Body of pancreas (tissue), 4 donors: Measurements from ENCODE around the gene GP2. TPM values are rescaled to one million over a fixed set of nuclear protein-coding genes. Genes with fewer than 3 reads are reported as not detected.

ENCODE experiments used
- ATAC-seq: fragments of 150-250 bp; one replicate; pipeline ENCODE4 v1.9.1; 2016
- DNase-seq, 4 donors: peaks; one replicate each; pipeline ENCODE4 v3.0.0-alpha.2; 2019
- H3K27ac ChIP-seq, 4 donors: fragments of 200-600 bp; sonication (generic); 1 replicate in 3 of 4; 2 replicates in 1 of 4; pipeline versions ENCODE4 v1.5.1 to v1.6.1; 2016 to 2019; ENCODE audit warnings: mild to moderate bottlenecking in 1 of 4, mixed read lengths in 1 of 4, moderate library complexity in 1 of 4
- H3K27me3 ChIP-seq, 2 donors: fragments of 200-600 bp; sonication (generic); one replicate each; pipeline ENCODE4 v1.6.0; 2016; ENCODE audit warnings: mild to moderate bottlenecking in 1 of 2
- H3K36me3 ChIP-seq, 2 donors: fragments of 200-600 bp; sonication (generic); replicated peaks in 1 of 2; 2 replicates each; pipeline ENCODE4 v1.5.1; 2016; ENCODE audit warnings: low read depth in 2 of 2; ENCODE audit not compliant: insufficient read depth in 1 of 2
- H3K4me1 ChIP-seq: fragments of 200-600 bp; sonication (generic); one replicate; pipeline ENCODE4 v1.6.0; 2016
- H3K4me3 ChIP-seq, 2 donors: fragments of 200-600 bp; sonication (generic); 1 replicate in 1 of 2; 2 replicates in 1 of 2; pipeline ENCODE4 v1.5.1; 2016 to 2019
- H3K9me3 ChIP-seq, 3 donors: fragments of 200-600 bp; sonication (generic); 1 replicate in 2 of 3; 2 replicates in 1 of 3; pipeline ENCODE4 v1.5.1; 2016
- CTCF ChIP-seq, 7 experiments: fragments of 450-650 bp in 4 of 7; fragments of 200-600 bp in 3 of 7; sonication (generic) in 3 of 7; IDR thresholded peaks; one replicate each; pipeline ENCODE4 v1.5.1; 2016 to 2019; ENCODE audit warnings: antibody characterized with exemption in 7 of 7
- POLR2A ChIP-seq, 3 donors: fragments of 450-650 bp; IDR thresholded peaks; one replicate each; pipeline ENCODE4 v1.6.1; 2016; ENCODE audit warnings: antibody characterized with exemption in 3 of 3, mild to moderate bottlenecking in 2 of 3
- WGBS, 2 donors: methylation state at CpG; one replicate each; pipeline ENCODE4 v1.1.5; 2017; 5-methylcytosine and 5-hydroxymethylcytosine counted together
- intact Hi-C: fragments of 100-400 bp; cut with DNase I; formaldehyde crosslinking; loops from one replicate; pipeline ENCODE4 v1.15.1; 2023
- total RNA-seq, 2 donors: library from RNA; depleted of rRNA; stranded (reverse); fragments of >200 nt; gene quantifications; one replicate each; pipeline ENCODE4 v1.1.0, GENCODE V29; 2016

The GP2 gene
- total RNA-seq: over 10,000 TPM; 12,053 to 14,662 TPM

- intact Hi-C loops: no loop called here
- TF ChIP-seq CTCF (IDR thresholded peaks at IDR 0.05) (peak in 3 of 7 experiments; percentile 27 to 64 (median 58)), POLR2A (IDR thresholded peaks at IDR 0.05) (peak in 1 of 3 donors; percentile 83)
- peak within 1 kb of the TSS; percentile 36 to 66 for H3K4me3 ChIP-seq
- H3K27me3 ChIP-seq: no peaks in the 10 kb centered on the region
- 15 to 25% methylated on average over 7 of the region's 7 CpGs for whole genome bisulfite sequencing, 2 donors
- ATAC-seq: peak; percentile 65
- H3K9me3 ChIP-seq: no peaks in the 10 kb centered on the region
- peak within 1 kb of the TSS; percentile 94 to 97 (median 96) for H3K27ac ChIP-seq
- DNase-seq: peak; percentile 79 to 91 (median 84)
- peaks cover 9 to 20% of the 10 kb centered on the region in 2 donors for H3K36me3 ChIP-seq
- H3K4me1 ChIP-seq: peaks cover 89% of the 10 kb centered on the region
Observed at GRCh38 chr16:20327444-20328041, at the start of gene GP2. Gene GP2, minus strand, starts transcription at chr16:20327513. Its CDS starts 1,082 bp downstream, at chr16:20326431.

- DNase-seq (no peak), ATAC-seq (no peak)
- H3K4me3 ChIP-seq: no peak overlapping the region
- no peaks in the 10 kb centered on the region for H3K27me3 ChIP-seq
- no peaks in the 10 kb centered on the region for H3K9me3 ChIP-seq
- no peaks in the 10 kb centered on the region for H3K36me3 ChIP-seq
- H3K27ac ChIP-seq: no peak overlapping the region
- H3K4me1 ChIP-seq: peaks cover 22% of the 10 kb centered on the region
- 87 to 88% methylated on average over 5 of the region's 5 CpGs for WGBS, 2 donors
- intact Hi-C loops: loop anchor here (10.0 kb wide), 1 partner anchor 68 kb away; no protein-coding TSS in a partner anchor
- TF ChIP-seq POLR2A (IDR thresholded peaks at IDR 0.05): no peak
Observed at GRCh38 chr16:20372701-20373100, 45.4 kb upstream of the GP2 start.

- H3K9me3 ChIP-seq: no peaks in the 10 kb centered on the region
- intact Hi-C loops: loop anchor here (10.0 kb wide), 1 partner anchor 65 kb away; no protein-coding TSS in a partner anchor
- H3K4me1 ChIP-seq: peaks cover 7% of the 10 kb centered on the region
- H3K4me3 ChIP-seq: no peak overlapping the region
- no peak overlapping the region for H3K27ac ChIP-seq
- no peak for DNase-seq
- no peak for TF ChIP-seq POLR2A (IDR thresholded peaks at IDR 0.05)
- no peak for TF ChIP-seq CTCF (IDR thresholded peaks at IDR 0.05)
- no peak for ATAC-seq
- H3K27me3 ChIP-seq: no peaks in the 10 kb centered on the region
- 87 to 91% methylated on average over 9 of the region's 9 CpGs for WGBS, 2 donors
- no peaks in the 10 kb centered on the region for H3K36me3 ChIP-seq
Observed at GRCh38 chr16:20369452-20370054, 42.2 kb upstream of the GP2 start.

- Histone ChIP-seq H3K4me3 (no peak overlapping the region), H3K27ac (peak overlapping the region in 2 of 4 donors; percentile 10 to 23), H3K27me3 (no peaks in the 10 kb centered on the region), H3K4me1 (peaks cover 38% of the 10 kb centered on the region), H3K9me3 (no peaks in the 10 kb centered on the region), H3K36me3 (no peaks in the 10 kb centered on the region)
- TF ChIP-seq POLR2A (IDR thresholded peaks at IDR 0.05): no peak
- TF ChIP-seq CTCF (IDR thresholded peaks at IDR 0.05): no peak
- intact Hi-C loops: no loop called here
- 78 to 100% methylated on average over 3 of the region's 3 CpGs for WGBS, 2 donors
- DNase-seq (no peak), ATAC-seq (no peak)
Observed at GRCh38 chr16:20364051-20364450, 36.7 kb upstream of the GP2 start.

GRCh38 chr16:20363191-20363590 is 35.9 kb upstream of the GP2 start:
- intact Hi-C loops: no loop called here
- no peak for TF ChIP-seq POLR2A (IDR thresholded peaks at IDR 0.05)
- TF ChIP-seq CTCF (IDR thresholded peaks at IDR 0.05): no peak
- no peak overlapping the region for H3K4me3 ChIP-seq
- DNase-seq: peak in 3 of 4 donors; percentile 37 to 54 (median 37)
- 39 to 43% methylated on average over 2 of the region's 2 CpGs for WGBS, 2 donors
- H3K36me3 ChIP-seq: no peaks in the 10 kb centered on the region
- no peaks in the 10 kb centered on the region for H3K27me3 ChIP-seq
- H3K9me3 ChIP-seq: no peaks in the 10 kb centered on the region
- peak overlapping the region in 3 of 4 donors; percentile 10 to 58 (median 23) for H3K27ac ChIP-seq
- peak; percentile 90 for ATAC-seq
- peaks cover 42% of the 10 kb centered on the region for H3K4me1 ChIP-seq
